Cerebellar nuclear complex (tissue), 1 donor: Measurements from ENCODE around the gene DDX11.
"Not testable (repeated sequence)": the region's sequence is repeated elsewhere in the genome, so short reads cannot be mapped to it uniquely, and the experiment has no call there.

Experiments used
- DNase-seq, 2 experiments: peaks; one replicate each; lab custom pipeline; 2025; lab: John Stamatoyannopoulos, UW

DDX11 gene

DNA sequence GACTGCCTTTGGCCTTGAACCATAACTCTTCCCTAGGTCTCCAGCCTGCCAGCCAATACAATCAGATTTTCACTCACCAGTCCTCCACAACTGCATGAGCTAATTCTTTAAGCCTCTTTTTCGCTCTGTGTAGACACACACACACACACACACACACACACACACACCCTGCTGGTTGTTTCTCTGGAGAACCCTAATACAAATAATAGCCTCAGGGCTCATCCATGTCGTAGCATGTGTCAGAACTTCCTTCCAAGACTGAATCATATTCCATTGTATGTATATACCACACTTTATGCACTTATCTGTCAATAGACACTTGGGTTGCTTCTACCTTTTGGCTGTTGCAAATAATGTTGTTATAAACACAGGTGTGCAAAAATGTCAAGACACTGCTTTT, 6.0 kb upstream of the DDX11 start:
- DNase-seq: not testable (repeated sequence)

GRCh38 chr12:31070971-31071740, 2.5 kb upstream of the DDX11 start:
- not testable (repeated sequence) for DNase-seq

DNA sequence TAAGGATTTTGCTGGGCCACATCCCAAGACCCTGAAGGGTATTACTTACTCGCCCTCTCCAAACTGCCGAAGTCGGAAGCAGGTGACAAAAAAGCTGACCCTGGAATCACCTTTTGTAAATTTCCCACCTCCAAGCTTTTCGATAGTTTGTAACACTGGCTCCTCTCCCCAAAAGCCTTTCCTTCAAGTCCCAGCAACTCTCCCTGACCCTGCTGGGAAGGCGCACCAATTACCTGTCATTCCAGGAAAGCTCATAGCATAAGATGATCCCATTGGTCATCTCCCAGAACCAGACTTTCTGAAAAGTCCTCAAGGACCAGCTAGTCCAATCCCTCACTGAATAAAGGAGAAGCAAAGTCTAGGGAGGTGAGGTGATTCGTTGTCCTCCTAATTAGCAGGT, 698 bp upstream of the DDX11 start:
- not testable (repeated sequence) for DNase-seq

GRCh38 chr12:31074333-31074874, 744 bp downstream of the DDX11 start:
- DNase-seq: not testable (repeated sequence)

GRCh38 chr12:31076150-31076549, 2.5 kb downstream of the DDX11 start:
- DNase-seq: not testable (repeated sequence)

DNA sequence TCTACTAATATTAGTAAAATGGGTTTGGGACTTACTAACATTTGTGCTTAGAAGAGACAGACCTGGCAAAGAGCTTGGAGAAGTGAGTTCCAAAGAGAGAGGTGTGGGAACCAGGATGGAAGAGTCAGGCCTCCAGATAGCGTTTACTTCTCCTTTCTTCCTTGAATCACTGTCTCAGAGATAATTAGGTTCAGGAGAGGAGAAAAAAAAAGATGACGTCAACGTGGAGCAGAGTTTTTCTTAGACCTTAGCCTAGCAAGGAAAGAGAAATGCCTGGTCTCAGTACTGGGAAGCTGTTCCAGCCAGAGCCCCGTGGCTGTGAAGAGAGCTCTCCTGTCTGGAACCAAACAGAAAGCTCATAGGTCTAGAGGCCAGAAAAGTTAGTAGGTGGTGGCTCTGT, 3.4 kb downstream of the DDX11 start:
- DNase-seq: not testable (repeated sequence)

GRCh38 chr12:31077998-31078397, 4.3 kb downstream of the DDX11 start:
- not testable (repeated sequence) for DNase-seq

DNA sequence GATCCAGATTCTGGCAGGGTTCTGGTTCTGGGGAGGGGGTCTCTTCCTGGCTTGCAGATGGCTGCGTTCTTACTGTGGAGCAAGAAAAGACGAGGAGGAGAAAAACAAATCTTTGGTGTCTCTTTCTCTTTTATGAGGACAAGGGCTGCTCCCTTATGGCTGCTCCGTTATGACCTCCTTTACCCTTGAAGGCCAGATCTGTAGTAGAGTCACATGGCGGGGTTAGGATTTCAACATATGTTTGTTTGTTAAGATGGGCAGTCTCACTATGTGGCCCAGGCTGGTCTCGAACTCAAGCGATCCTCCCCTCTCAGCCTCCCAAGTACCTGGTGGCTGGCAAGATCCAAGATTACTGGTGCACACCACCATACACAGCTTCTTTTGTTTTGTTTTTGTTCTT, 5.8 kb downstream of the DDX11 start:
- not testable (repeated sequence) for DNase-seq

GRCh38 chr12:31080221-31080620, 6.6 kb downstream of the DDX11 start:
- not testable (repeated sequence) for DNase-seq

GRCh38 chr12:31081274-31081673, 7.6 kb downstream of the DDX11 start:
- not testable (repeated sequence) for DNase-seq

DNA sequence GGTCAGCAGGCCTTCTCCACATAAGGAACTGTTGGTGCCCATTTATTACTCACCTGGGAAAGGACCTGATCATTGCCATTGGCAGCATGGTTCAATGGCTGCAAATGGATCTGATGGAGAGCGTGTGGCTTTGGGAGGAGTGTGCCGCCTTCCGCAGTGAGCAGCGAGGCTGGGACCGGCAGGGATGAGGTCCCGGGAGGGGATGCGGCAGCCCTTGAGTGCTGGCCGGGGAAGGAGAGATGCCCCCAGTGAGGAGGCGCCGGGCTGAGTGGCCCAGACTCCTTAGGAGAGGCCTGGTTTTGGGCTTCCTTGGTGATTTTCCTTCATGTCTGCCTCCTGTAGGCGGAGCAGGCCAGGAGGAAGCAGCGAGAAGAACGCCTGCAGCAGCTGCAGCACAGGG, 10.6 kb downstream of the DDX11 start:
- DNase-seq: not testable (repeated sequence)

- not testable (repeated sequence) for DNase-seq
Measured at GRCh38 chr12:31086032-31086431, 12.4 kb downstream of the DDX11 start.

DNA sequence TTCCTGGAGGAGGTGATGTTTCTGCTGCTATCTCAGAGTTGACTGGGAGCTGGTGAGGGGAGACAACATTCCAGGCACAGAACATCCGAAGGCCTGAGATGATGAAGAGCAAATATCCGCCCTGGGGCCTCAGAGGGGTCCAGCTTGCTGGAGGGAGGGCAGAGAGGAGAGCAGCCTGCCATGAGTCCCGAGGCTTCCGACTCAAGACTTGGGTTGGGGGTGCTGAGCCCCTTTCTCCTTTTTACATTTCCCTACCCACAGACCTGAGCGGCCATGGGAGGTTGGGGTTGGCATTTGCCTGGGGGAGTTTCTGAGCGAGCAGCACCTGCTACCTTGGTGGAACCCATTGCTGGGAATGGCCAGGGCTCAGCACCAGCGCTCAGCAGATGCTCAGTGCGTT, 13.8 kb downstream of the DDX11 start:
- DNase-seq: not testable (repeated sequence)

GRCh38 chr12:31087956-31088355, 14.3 kb downstream of the DDX11 start:
- not testable (repeated sequence) for DNase-seq

DNA sequence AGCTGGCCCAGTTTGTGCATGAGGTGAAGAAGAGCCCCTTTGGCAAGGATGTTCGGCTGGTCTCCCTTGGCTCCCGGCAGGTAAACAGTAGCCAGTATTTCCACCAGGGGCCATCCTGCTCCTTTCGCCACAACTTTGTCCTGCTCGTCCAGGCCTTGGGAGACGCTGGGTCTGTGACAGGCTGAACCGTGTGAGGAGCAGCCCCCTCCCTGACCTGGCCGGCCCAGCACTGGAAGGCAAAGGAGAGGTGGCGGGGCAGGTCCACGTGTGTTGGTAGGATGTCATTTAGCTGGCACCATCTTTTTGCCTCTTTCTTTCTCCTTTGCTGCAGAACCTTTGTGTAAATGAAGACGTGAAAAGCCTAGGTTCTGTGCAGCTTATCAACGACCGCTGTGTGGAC, 15.4 kb downstream of the DDX11 start:
- DNase-seq: no peak

- DNase-seq: not testable (repeated sequence)
Measured at GRCh38 chr12:31091629-31092028, 18.0 kb downstream of the DDX11 start.

DNA sequence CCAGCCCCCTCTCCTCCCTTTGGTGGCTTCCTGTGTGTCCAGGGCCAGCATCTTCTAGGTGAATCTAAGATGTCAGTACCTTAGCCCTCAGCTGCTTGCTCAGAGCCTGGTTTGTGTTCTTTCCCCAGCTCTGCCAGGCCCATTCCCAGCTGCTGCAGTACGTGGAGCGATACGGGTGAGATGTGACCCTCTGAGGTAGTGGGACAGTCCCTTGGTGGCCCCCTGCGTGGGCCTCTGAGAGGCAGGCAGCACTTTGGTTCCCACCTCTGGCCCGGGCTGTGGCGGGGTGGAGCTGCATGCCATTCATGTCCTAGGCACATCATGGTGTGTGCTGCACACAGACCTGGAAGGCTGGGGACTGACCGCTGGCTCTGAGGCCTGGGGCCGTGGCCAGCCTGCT, 19.1 kb downstream of the DDX11 start:
- DNase-seq: not testable (repeated sequence)

DNA sequence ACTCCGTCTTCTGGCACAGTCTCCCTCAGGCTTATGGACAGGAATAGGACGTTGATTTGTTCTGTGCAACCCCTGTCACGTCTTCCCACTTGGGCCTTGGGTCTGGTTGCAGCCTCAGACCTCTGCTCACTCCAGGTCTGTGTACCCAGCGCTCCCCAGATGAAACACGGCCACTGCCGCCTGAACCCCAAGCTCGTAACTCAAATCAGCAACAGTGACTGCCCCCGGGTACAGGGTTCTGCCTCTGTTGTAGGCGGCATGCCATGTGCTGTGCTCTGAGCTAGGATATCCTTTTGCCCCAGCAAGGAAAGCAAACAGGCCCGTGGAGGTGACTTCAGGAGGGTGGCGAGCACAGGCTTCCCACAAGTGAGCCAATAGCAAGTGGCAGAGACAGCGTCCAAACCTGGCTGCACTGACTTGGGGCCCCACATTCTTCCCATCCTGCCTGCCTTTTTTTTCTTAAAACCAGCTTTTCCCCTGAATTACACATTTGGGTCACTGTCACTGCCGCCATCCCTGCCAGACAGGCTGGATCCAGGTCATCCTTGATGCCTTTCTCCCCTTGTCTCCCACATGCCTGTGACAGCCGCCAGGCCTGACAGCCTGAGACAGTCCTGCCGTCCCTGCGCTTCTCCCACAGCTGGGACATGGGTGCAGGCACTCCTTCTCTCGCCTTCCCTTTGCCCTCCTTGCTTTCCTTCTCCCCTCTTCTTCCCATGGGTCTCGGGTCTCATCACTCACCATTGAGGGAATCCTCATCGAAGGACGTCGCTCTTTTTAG, 21.6 kb downstream of the DDX11 start:
- not testable (repeated sequence) for DNase-seq

- DNase-seq: not testable (repeated sequence)
Measured at GRCh38 chr12:31096251-31097065, 22.8 kb downstream of the DDX11 start.

- not testable (repeated sequence) for DNase-seq
Measured at GRCh38 chr12:31097819-31098218, 24.2 kb downstream of the DDX11 start.

DNA sequence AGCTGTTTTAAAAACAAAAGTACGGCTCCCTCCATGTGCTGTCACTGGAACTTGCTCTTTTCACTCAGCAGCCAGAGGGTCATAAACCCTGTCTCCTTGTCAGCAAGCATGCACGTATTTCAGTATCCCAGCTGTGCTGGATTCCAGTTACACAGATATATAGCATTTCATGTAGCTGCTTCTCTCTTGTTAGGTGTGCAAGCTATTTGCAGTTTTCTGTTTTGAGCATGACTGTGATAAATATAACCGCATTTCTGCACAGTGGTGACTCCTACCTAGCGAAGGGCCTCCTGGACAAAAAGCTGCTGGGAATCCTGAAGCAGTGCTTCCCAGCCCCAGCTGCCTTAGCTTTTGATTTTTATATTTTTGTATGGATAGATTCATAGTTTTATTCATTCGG, 24.7 kb downstream of the DDX11 start:
- not testable (repeated sequence) for DNase-seq

GRCh38 chr12:31098771-31099170, 25.1 kb downstream of the DDX11 start:
- not testable (repeated sequence) for DNase-seq
